HG03095 (cell line): ENCODE measurements around the gene SUPT4H1.

Experiments
- ATAC-seq: cut with Tn5 transposase; IDR thresholded peaks from one replicate; pipeline ENCODE4 v1.9.1; 2021; ENCODE audit warnings: moderate library complexity; ENCODE audit not compliant: unreplicated experiment

SUPT4H1 gene

DNA sequence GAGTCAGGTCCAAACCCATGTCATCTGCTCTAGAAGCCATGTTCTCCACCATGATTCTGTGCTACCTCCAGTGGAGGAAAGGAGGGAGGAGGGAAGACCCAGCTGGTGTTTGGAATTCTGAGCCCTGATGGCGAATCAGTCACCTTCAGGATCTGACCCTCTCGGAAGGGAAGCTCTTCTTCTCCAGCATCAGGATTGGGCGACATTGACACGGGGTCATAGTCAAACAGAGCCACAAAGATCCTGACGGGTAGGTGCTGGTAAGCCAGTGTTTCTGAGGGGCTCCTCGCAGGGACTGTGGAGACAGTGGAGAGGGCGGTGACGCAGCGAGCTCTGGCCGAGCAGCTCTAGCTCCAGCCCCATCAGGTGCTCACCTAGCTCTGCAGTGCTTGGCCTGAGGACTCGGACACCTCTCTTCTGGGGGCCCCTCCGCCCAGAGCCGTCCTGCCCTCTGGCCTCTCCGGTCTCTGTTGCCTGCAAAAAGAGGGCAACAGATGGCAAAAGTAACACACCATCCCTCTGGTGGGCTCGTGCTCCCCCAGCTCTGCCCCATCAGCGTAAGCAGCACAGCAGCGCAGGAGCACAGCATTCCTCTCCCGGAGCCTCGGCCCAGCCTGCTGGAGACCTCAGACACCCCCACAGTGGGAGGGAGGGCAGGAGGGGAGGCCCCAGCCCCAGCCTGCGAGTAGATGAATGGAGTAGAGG, 44.4 kb downstream of the SUPT4H1 start:
- ATAC-seq: no peak

GRCh38 chr17:58306131-58306951, 45.7 kb downstream of the SUPT4H1 start:
- no peak for ATAC-seq

GRCh38 chr17:58305626-58306025, 46.4 kb downstream of the SUPT4H1 start:
- ATAC-seq: no peak

- ATAC-seq: no peak
Observed at GRCh38 chr17:58304750-58305486, 47.1 kb downstream of the SUPT4H1 start.

DNA sequence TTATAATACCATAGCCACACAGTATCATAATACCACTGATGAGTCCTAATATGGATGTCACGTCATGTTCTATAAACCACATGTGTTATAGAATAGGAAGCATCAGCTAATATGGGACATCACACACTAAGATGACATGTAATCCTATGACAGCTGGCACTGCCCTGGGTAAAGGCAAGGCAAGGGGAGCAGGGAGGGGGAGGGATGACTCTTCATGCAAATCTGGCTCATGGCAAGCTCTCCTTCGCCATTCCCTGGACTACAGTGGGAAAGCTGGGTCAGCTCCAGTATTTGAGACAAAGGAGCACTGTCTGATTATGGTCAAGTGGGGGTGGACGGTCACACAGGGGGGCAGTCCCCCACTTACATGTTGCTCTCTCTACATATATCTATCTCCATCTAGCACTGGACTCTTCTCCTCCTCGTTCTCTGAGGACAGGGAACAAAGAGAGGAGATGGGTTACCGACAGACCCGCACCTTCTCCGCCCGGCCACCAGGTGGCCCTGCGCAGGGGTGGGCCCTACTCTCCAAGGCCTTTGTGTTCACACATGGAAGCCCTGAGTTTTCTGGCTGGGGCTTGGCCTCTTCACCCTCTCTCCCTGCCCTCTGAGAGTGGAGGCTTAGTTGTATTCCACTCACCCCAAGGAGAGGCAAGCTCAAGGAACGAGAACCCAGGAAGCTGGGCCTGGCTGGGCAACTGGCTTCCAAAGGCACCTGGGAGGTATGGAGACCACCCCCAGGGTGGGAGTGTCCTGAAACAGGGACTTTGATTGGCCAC, 47.8 kb downstream of the SUPT4H1 start:
- ATAC-seq: no peak

GRCh38 chr17:58302919-58303585, 48.9 kb downstream of the SUPT4H1 start:
- ATAC-seq: no peak

GRCh38 chr17:58302171-58302918, 49.7 kb downstream of the SUPT4H1 start:
- ATAC-seq: no peak

GRCh38 chr17:58301504-58302150, 50.4 kb downstream of the SUPT4H1 start:
- no peak for ATAC-seq

DNA sequence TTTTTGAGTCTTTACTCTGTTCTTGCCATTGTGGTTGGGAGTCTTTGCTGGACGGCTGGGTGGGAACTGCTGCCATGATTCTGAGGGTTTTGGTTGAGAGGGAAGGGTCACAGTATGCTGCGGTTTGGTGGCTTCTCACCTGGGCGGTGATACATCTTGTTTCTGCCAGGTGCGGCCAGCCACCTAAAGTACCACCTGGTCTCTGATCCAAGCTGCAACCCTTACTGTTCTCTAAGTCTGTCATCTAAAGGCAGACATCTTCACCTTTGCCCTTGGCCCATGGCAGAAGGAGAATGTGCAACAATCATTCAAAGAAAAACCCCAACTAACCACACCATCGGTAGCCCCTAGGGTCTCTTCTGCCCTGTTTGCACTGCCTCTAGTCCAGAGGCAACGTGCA, 51.7 kb downstream of the SUPT4H1 start:
- ATAC-seq: no peak
